ENCODE measurements around the gene ROBO1.

DNA sequence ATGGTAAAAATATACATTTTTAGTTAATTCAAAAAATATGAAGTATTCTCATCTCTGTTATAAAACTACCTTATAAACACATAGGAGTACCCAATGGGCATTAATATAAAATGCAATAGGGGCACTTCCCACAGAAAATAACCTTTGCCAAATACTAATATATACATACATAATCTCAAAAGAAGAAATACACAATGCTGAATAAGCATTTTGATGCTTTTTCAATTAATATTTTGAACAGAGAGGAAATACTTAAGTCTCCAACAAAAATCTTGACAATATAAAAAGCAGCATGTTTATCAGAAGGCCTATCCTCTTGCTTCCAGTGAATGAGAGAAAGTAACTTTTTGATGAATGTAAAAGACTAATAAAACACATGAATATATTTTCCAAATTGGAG, 110.7 kb downstream of the ROBO1 start:
- TF ChIP-seq, protein P1, sequence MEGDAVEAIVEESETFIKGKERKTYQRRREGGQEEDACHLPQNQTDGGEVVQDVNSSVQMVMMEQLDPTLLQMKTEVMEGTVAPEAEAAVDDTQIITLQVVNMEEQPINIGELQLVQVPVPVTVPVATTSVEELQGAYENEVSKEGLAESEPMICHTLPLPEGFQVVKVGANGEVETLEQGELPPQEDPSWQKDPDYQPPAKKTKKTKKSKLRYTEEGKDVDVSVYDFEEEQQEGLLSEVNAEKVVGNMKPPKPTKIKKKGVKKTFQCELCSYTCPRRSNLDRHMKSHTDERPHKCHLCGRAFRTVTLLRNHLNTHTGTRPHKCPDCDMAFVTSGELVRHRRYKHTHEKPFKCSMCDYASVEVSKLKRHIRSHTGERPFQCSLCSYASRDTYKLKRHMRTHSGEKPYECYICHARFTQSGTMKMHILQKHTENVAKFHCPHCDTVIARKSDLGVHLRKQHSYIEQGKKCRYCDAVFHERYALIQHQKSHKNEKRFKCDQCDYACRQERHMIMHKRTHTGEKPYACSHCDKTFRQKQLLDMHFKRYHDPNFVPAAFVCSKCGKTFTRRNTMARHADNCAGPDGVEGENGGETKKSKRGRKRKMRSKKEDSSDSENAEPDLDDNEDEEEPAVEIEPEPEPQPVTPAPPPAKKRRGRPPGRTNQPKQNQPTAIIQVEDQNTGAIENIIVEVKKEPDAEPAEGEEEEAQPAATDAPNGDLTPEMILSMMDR (IDR thresholded peaks at IDR 0.05) = no peak
- TF ChIP-seq POLR2A (IDR thresholded peaks at IDR 0.05) = no peak

Data from thyroid gland (tissue), 4 donors.